Measurements from ENCODE around the gene ANO6. TPM values are rescaled to one million over a fixed set of nuclear protein-coding genes. Genes with fewer than 3 reads are reported as not detected.

Gene ANO6
- total RNA-seq, 1 donor from 2014 or later: 57.6 TPM

DNA sequence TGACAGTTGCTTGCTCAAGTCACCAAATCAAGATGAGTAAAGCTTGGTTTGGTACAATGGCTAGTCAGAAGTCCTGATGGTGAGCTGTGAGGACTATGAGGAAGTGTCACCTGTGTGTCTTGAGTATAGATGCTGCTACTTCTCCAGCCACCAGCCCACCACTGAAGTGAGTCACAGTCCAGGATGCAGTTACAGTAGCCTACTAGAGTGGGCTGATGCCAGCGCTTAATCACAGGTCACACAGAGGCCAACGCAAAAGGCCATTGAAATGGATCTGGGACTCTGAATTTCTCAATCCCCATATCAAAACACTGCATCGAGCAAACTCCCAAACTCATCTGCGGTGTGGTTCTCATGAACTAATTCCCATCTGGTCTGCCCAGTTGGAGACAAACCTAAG lies 223.1 kb downstream of the ANO6 start:
- no peak overlapping the region for H3K4me3 ChIP-seq (ENCODE audit: low read depth, low read length)
- DNase-seq (ENCODE audit: low read depth): no peak
- TF ChIP-seq, protein P1, sequence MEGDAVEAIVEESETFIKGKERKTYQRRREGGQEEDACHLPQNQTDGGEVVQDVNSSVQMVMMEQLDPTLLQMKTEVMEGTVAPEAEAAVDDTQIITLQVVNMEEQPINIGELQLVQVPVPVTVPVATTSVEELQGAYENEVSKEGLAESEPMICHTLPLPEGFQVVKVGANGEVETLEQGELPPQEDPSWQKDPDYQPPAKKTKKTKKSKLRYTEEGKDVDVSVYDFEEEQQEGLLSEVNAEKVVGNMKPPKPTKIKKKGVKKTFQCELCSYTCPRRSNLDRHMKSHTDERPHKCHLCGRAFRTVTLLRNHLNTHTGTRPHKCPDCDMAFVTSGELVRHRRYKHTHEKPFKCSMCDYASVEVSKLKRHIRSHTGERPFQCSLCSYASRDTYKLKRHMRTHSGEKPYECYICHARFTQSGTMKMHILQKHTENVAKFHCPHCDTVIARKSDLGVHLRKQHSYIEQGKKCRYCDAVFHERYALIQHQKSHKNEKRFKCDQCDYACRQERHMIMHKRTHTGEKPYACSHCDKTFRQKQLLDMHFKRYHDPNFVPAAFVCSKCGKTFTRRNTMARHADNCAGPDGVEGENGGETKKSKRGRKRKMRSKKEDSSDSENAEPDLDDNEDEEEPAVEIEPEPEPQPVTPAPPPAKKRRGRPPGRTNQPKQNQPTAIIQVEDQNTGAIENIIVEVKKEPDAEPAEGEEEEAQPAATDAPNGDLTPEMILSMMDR (conservative IDR thresholded peaks at IDR 0.05; ENCODE audit: low read depth, low read length): no peak

DNA sequence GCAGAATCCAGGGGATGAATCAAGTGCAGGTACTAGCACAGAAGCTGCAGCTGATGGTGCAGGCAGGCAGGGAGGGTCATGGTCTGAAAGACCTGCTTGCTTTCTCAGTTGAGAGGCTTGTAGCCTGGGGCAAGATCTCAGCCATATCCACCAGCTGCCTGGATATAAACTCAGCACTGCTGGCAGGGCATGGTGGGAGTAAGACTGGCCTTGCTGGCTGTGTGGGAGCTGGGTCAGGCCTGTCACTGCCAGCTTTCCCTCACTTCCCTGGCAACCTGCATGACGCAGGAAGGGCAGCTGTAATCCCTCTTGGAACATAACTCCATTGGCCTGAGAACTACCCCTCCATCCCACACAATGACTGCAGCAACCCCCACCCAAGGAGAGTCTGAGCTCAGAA lies 230.1 kb downstream of the ANO6 start:
- TF ChIP-seq, protein P1 (conservative IDR thresholded peaks at IDR 0.05; ENCODE audit: low read depth, low read length): no peak
- H3K4me3 ChIP-seq (ENCODE audit: low read depth, low read length): no peak overlapping the region
- DNase-seq (ENCODE audit: low read depth): no peak

DNA sequence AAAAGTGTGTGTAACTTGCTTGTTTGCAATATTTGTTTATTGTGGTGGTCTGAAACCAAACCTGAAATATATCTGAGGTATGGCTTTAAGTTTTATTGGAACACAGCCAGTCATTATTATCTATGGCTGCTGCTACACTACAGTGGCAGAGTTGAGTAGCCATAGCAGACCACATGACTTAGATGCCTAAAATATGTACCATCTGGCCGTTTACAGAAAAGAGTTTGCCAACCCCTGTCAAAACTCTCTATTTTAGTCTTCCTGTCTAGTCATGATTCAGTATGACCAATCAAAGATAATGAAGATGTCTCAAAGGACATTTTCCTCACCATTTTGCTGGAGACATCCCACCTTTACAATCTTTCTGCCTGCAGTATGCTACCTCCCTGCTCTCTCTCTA lies 242.3 kb downstream of the ANO6 start:
- no peak overlapping the region for H3K4me3 ChIP-seq (ENCODE audit: low read depth, low read length)
- DNase-seq (ENCODE audit: low read depth): no peak
- TF ChIP-seq, protein P1 (conservative IDR thresholded peaks at IDR 0.05; ENCODE audit: low read depth, low read length): no peak

DNA sequence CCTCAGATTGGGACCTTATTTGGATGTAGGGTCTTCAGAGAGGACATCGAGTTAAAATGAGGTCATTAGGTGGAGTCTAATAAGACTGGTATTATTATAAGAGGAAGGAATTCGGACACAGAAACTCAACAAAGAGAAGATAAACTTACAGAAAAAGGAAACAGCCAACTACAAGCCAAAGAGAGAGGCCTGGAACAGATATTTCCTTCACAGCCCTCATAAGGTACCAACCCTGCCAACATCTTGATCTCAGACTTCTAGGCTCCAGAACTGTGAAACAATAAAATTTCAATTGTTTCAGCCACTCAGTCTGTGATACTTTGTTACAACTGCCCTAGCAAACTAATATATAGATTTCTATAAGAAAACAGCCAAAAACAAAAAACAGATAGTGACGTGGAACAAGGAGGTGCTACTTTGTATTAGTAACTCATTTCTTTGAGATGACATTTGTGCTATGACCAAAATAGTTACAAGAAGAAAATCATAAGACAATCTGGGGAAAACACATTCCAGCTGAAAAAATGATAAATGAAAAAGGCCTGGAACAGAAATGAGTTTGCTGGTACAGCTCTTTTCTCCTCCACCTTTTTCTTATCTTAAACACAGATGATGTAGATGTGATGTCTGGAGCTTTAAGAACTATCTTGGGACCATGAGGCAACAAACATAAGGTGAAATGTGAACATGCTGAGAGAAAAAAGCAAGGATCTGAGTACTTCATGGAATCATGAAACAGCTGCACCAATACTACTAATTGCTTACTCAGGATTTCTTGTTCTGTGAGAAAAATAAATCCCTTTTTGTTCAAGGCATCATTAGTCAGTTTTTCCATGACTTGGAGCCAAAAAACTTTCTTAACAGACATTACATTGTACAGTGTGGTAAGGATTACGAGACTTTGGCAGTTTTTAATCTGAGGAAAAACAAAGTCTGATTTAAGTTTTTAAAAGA lies 243.2 kb downstream of the ANO6 start:
- no peak overlapping the region for H3K4me3 ChIP-seq (ENCODE audit: low read depth, low read length)
- no peak for DNase-seq (ENCODE audit: low read depth)
- TF ChIP-seq, protein P1 (conservative IDR thresholded peaks at IDR 0.05; ENCODE audit: low read depth, low read length): no peak

DNA sequence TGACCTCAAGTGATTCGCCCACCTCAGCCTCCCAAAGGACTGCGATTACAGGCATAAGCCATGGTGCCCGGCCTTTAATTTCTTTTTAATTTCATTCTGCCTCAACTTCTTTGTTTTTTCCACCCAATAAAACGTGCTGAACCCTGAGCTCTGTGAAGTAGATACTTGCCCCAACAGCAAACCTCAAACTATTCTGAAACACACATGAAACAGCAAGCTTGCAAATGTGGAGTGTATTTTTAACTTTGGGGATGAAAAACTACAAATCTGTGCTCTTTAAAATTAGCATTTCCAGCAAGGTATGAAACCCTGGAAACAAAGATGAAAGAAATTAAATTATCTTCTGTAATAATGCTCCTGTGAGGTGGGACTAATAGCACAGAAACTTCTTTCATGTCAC lies 246.6 kb downstream of the ANO6 start:
- no peak overlapping the region for H3K4me3 ChIP-seq (ENCODE audit: low read depth, low read length)
- TF ChIP-seq, protein P1 (conservative IDR thresholded peaks at IDR 0.05; ENCODE audit: low read depth, low read length): no peak

DNA sequence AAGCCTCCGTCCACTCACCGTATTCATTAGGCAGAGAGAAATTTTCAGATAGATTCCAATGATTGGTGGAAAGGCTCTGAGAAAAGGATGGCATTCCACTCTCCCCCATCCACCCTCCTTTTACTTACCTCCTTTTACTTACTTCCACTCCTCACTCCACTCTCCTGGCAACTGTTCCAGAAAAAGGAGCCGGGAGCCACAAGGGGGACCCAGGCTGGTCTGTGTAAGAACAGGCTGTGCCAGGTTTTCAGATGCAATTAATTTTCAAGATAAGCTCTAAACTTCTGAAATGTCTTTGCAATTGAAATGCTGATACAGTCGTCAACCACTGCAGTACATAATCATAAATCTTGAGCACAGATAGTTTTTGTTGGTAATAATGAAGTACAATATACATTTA lies 248.8 kb downstream of the ANO6 start:
- DNase-seq (ENCODE audit: low read depth): no peak
- H3K4me3 ChIP-seq (ENCODE audit: low read depth, low read length): no peak overlapping the region
- TF ChIP-seq, protein P1 (conservative IDR thresholded peaks at IDR 0.05; ENCODE audit: low read depth, low read length): peak; percentile 28

More for the DNA sequence above, 246.6 kb downstream of the ANO6 start:
- DNase-seq (ENCODE audit: low read depth): no peak
